Spleen (tissue), 11 donors: Measurements from ENCODE around the gene SLC2A3. TPM values are rescaled to one million over a fixed set of nuclear protein-coding genes. Genes with fewer than 3 reads are reported as not detected.
"Not testable (repeated sequence)": the region's sequence is repeated elsewhere in the genome, so short reads cannot be mapped to it uniquely, and the experiment has no call there.

Source experiments
- DNase-seq: peaks from one replicate; pipeline ENCODE4 v3.0.0-alpha.2; 2020
- H3K27ac ChIP-seq, 8 donors: fragments of 200-600 bp; sonication (generic) in 7 of 8; 1 replicate in 4 of 8; 2 replicates in 4 of 8; pipeline versions ENCODE4 v1.5.0 to v1.8.0; 2016 to 2021; ENCODE audit warnings: inconsistent platforms in 4 of 8, mild to moderate bottlenecking in 4 of 8, moderate library complexity in 1 of 8
- H3K27me3 ChIP-seq, 7 donors: fragments of 200-600 bp; sonication (generic) in 6 of 7; replicated peaks in 1 of 7; 1 replicate in 4 of 7; 2 replicates in 3 of 7; pipeline versions ENCODE4 v1.5.0 to v1.8.0; 2016 to 2021; ENCODE audit warnings: inconsistent platforms in 3 of 7, mild to moderate bottlenecking in 1 of 7
- H3K36me3 ChIP-seq, 6 donors: fragments of 200-600 bp; sonication (generic) in 5 of 6; 1 replicate in 4 of 6; 2 replicates in 2 of 6; pipeline versions ENCODE4 v1.5.0 to v1.8.0; 2016 to 2021; ENCODE audit warnings: inconsistent platforms in 2 of 6
- H3K4me1 ChIP-seq, 6 donors: fragments of 200-600 bp; sonication (generic) in 5 of 6; 1 replicate in 3 of 6; 2 replicates in 3 of 6; pipeline versions ENCODE4 v1.5.0 to v1.8.0; 2016 to 2021; ENCODE audit warnings: inconsistent platforms in 3 of 6
- H3K4me3 ChIP-seq, 8 donors: fragments of 200-600 bp; sonication (generic) in 7 of 8; 1 replicate in 4 of 8; 2 replicates in 4 of 8; pipeline versions ENCODE4 v1.5.0 to v1.8.0; 2016 to 2021; ENCODE audit warnings: inconsistent platforms in 4 of 8, mild to moderate bottlenecking in 4 of 8, moderate library complexity in 2 of 8
- H3K9me3 ChIP-seq, 8 donors: fragments of 200-600 bp; sonication (generic) in 7 of 8; 1 replicate in 4 of 8; 2 replicates in 4 of 8; pipeline versions ENCODE4 v1.5.0 to v1.8.0; 2016 to 2021; ENCODE audit warnings: inconsistent platforms in 4 of 8
- POLR2A ChIP-seq, 3 donors: fragments of 450-650 bp; IDR thresholded peaks; one replicate each; pipeline ENCODE4 v1.5.1; 2017; ENCODE audit warnings: antibody characterized with exemption in 3 of 3, mild to moderate bottlenecking in 1 of 3
- POLR2AphosphoS5 ChIP-seq, 3 donors: sonication (generic); formaldehyde crosslinking; IDR thresholded peaks; one replicate each; pipeline ENCODE4 v1.5.1; 2017; ENCODE audit warnings: antibody characterized with exemption in 3 of 3
- WGBS, 5 donors: extraction: QIAGEN DNeasy Blood & Tissue Kit in 3 of 5; methylation state at CpG; one replicate each; pipeline versions ENCODE4 v1.1.5 to v1.1.7; 2013 to 2018; 5-methylcytosine and 5-hydroxymethylcytosine counted together
- intact Hi-C: fragments of 100-400 bp; cut with DNase I; formaldehyde crosslinking; loops from one replicate; pipeline ENCODE4 v1.15.0; 2023; ENCODE audit warnings: low total_unique reads
- polyA plus RNA-seq, 3 donors: library from polyadenylated mRNA; stranded (reverse); fragments of 200-250 nt; gene quantifications; one replicate each; pipeline ENCODE4 v1.2.1, GENCODE V29; 2013
- total RNA-seq, 7 donors: library from RNA; depleted of rRNA in 3 of 7; stranded (reverse); fragments of >200 nt in 3 of 7; fragmentation: NEBNext Ultra II Directional in 4 of 7; extraction: Animal tissue kit (Norgen Biotek cat#: 25700) in 4 of 7; gene quantifications; one replicate each; pipeline versions ENCODE4 v1.1.0 to v1.2.1, GENCODE V29; 2016 to 2021
- TF ChIP-seq, protein P1 (sequence below), 11 experiments: fragments of 200-600 bp in 7 of 11; fragments of 450-650 bp in 4 of 11; sonication (generic) in 4 of 11; IDR thresholded peaks in 8 of 11; conservative IDR thresholded peaks in 3 of 11; 1 replicate in 7 of 11; 2 replicates in 4 of 11; pipeline versions ENCODE4 v1.4.0 to v1.8.0; 2016 to 2021; ENCODE audit warnings: antibody characterized with exemption in 11 of 11, inconsistent platforms in 4 of 11, mild to moderate bottlenecking in 1 of 11
- donor health status: healthy with polysubstance abuse.
- donor health status: DM: no; HTN: no; CAD: no; lungs with moderate emphysema.
- donor health status: DM: no; HTN: no; CAD: no.
- donor health status: Bipolar disorder and iron deficiency.
- donor health status: healthy.
- donor health status: DM: no; HTN: no; CAD: no.
- donor health status: DM: yes; HTN: yes; CAD: no.

Gene SLC2A3
- total and polyA plus RNA-seq, 10 donors: 10.7 to 869 (median 152) TPM

DNA sequence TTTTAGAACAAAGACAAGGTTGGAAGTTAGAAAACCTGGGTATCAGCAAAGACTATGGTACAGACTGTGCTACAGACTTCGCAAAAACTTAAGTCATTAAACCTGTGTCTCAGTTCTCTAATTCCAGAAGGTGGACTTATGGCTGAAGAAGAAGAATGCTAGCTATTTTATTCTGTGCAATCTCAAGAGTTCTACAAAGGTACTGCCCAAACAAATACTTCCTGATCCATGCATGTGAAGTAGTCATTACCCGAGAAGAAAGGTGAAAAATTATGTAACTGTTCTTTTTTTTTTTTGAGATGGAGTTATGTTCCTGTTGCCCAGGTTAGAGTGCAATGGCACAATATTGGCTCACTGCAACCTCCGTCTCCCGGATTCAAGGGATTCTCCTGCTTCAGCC, 45.5 kb upstream of the SLC2A3 start:
- 68 to 97% (median 90%) methylated on average over 4 of the region's 4 CpGs for WGBS, 5 donors
- H3K4me1 ChIP-seq: peaks cover 0 to 17% (median 0%) of the 10 kb centered on the region in 6 donors
- no peak overlapping the region for H3K27ac ChIP-seq
- H3K4me3 ChIP-seq: no peak overlapping the region
- intact Hi-C loops: no loop called here
- no peaks in the 10 kb centered on the region for H3K27me3 ChIP-seq
- TF ChIP-seq POLR2AphosphoS5 (IDR thresholded peaks at IDR 0.05): no peak
- TF ChIP-seq POLR2A (IDR thresholded peaks at IDR 0.05): no peak
- TF ChIP-seq, protein P1, sequence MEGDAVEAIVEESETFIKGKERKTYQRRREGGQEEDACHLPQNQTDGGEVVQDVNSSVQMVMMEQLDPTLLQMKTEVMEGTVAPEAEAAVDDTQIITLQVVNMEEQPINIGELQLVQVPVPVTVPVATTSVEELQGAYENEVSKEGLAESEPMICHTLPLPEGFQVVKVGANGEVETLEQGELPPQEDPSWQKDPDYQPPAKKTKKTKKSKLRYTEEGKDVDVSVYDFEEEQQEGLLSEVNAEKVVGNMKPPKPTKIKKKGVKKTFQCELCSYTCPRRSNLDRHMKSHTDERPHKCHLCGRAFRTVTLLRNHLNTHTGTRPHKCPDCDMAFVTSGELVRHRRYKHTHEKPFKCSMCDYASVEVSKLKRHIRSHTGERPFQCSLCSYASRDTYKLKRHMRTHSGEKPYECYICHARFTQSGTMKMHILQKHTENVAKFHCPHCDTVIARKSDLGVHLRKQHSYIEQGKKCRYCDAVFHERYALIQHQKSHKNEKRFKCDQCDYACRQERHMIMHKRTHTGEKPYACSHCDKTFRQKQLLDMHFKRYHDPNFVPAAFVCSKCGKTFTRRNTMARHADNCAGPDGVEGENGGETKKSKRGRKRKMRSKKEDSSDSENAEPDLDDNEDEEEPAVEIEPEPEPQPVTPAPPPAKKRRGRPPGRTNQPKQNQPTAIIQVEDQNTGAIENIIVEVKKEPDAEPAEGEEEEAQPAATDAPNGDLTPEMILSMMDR (IDR thresholded peaks at IDR 0.05 in 8 of 11, conservative IDR thresholded peaks at IDR 0.05 in 3 of 11): no peak
- no peaks in the 10 kb centered on the region for H3K9me3 ChIP-seq
- no peak for DNase-seq
- no peaks in the 10 kb centered on the region for H3K36me3 ChIP-seq

DNA sequence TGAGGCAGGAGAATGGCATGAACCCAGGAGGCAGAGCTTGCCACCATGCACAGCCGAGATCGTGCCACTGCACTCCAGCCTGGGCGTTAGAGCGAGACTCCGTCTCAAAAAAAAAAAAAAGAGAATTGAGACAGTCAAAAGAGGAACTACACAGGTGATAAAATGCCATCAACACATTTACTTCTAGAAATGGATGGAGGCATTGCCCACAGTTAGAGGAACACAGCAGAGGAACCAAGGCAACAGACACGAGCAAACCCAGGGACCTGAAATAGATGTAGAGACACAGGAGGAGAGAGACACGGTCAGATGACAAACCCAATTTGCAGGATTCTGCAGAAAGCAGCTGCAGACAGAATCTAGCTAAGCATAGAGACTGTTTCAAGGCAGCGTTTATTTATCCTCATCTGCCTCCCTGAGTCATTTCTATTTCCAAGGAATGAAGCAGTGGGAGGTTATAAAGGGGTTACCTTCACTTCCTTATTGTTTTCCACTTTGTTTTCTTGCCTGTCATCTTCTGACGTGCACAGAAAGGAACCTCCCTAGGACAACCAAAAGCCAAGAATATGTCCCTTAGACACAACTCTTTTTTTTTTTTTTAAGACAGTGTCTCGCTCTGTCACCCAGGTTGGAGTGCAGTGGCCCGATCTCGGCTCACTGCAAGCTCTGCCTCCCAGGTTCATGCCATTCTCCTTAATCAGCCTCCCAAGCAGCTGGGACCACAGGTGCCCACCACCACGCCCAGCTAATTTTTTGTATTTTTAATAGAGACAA, 41.6 kb upstream of the SLC2A3 start:
- intact Hi-C loops: not testable (repeated sequence)
- peak overlapping the region in 7 of 8 donors; percentile 36 to 84 (median 60) for H3K27ac ChIP-seq

DNA sequence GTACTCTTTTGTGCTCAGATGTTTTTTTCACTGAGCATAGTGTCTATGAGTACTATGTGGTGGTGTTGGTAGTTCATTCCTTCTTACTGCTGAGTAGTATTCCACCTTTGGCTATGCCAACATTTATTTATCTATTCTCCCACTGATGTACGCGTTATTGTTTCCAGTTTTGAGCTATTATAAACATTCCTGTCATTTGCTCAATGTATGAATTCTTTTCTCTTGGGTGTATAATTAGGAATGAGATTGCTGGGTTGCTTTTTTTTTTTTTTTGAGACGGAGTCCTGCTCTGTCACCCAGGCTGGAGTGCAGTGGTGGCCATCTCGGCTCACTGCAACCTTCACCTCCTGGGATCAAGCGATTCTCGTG, 37.5 kb upstream of the SLC2A3 start:
- TF ChIP-seq POLR2A (IDR thresholded peaks at IDR 0.05) (no peak), POLR2AphosphoS5 (IDR thresholded peaks at IDR 0.05) (no peak)
- TF ChIP-seq, protein P1 (IDR thresholded peaks at IDR 0.05 in 8 of 11, conservative IDR thresholded peaks at IDR 0.05 in 3 of 11): no peak
- Histone ChIP-seq H3K27me3 (no peaks in the 10 kb centered on the region), H3K36me3 (no peaks in the 10 kb centered on the region), H3K4me1 (peaks cover 10 to 56% (median 28%) of the 10 kb centered on the region in 6 donors), H3K27ac (peak overlapping the region in 6 of 8 donors; percentile 80 to 87 (median 84)), H3K4me3 (peak overlapping the region in 1 of 8 donors; percentile 46), H3K9me3 (no peaks in the 10 kb centered on the region)
- DNase-seq: no peak
- WGBS, 5 donors: 95 to 100% (median 97%) methylated on average over 6 of the region's 6 CpGs
- intact Hi-C loops: no loop called here

More for the DNA sequence above, 41.6 kb upstream of the SLC2A3 start:
- H3K36me3 ChIP-seq, H3K9me3 ChIP-seq, H3K27me3 ChIP-seq: not testable (repeated sequence)
- peak overlapping the region in 1 of 8 donors; percentile 42 for H3K4me3 ChIP-seq
- peak; percentile 78 for DNase-seq
- 42 to 58% (median 53%) methylated on average over 11 to 13 of the region's 13 CpGs for whole genome bisulfite sequencing, 5 donors
- H3K4me1 ChIP-seq: peaks cover 0 to 26% (median 6%) of the 10 kb centered on the region in 6 donors

DNA sequence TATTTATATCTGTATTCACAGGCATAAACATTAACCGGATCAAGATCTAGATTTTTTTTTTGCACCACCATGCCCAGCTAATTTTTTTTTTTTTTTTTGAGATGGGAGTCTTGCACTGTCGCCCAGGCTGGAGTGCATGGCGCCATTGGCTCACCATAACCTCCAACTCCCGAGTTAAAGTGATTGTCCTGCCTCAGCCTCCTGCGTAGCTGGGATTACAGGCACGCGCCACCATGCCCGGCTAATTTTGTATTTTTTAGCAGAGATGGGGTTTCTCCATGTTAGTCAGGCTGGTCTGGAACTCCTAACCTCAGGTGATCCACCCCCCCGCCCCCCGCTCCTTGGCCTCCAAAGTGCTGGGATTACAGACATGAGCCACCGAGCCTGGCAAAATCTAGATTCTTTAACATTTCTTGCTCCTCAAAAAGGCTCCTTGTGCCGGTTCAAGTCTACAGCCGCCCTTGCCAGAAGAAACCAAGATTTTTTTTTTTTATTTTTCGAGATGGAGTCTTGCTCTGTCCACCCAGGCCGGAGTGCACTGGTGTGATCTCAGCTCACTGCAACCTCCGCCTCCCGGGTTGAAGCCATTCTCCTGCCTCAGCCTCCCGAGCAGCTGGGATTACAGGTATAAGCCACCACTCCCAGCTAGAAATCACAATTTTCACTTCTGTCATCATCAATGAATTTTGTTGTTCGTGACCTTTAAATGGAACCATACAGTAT, 36.9 kb upstream of the SLC2A3 start:
- H3K27ac ChIP-seq: peak overlapping the region in 7 of 8 donors; percentile 74 to 87 (median 84)
- TF ChIP-seq, protein P1 (IDR thresholded peaks at IDR 0.05 in 8 of 11, conservative IDR thresholded peaks at IDR 0.05 in 3 of 11): no peak
- TF ChIP-seq POLR2A (IDR thresholded peaks at IDR 0.05) (no peak), POLR2AphosphoS5 (IDR thresholded peaks at IDR 0.05) (no peak)

GRCh38 chr12:7972269-7972668, 36.3 kb upstream of the SLC2A3 start:
- Histone ChIP-seq H3K4me3 (peak overlapping the region in 1 of 8 donors; percentile 46), H3K4me1 (peaks cover 10 to 52% (median 26%) of the 10 kb centered on the region in 6 donors), H3K27ac (peak overlapping the region in 7 of 8 donors; percentile 74 to 87 (median 84))
- intact Hi-C loops, H3K36me3 ChIP-seq, H3K27me3 ChIP-seq, DNase-seq, H3K9me3 ChIP-seq: not testable (repeated sequence)
- WGBS, 5 donors: 0 to 6% (median 3%) methylated on average over 2 to 3 of the region's 9 CpGs

More for the DNA sequence above, 36.9 kb upstream of the SLC2A3 start:
- DNase-seq: peak; percentile 73
- Histone ChIP-seq H3K4me1 (peaks cover 10 to 50% (median 27%) of the 10 kb centered on the region in 6 donors), H3K4me3 (peak overlapping the region in 1 of 8 donors; percentile 46), H3K36me3 (no peaks in the 10 kb centered on the region), H3K27me3 (no peaks in the 10 kb centered on the region), H3K9me3 (no peaks in the 10 kb centered on the region)
- intact Hi-C loops: no loop called here
- 85 to 92% (median 89%) methylated on average over 19 of the region's 19 CpGs for WGBS, 5 donors

- H3K9me3 ChIP-seq, DNase-seq, H3K27me3 ChIP-seq, intact Hi-C loops, H3K36me3 ChIP-seq: not testable (repeated sequence)
- H3K27ac ChIP-seq: peak overlapping the region; percentile 84 to 98 (median 93)
- H3K4me3 ChIP-seq: peak overlapping the region in 5 of 8 donors; percentile 45 to 71 (median 46)
- peaks cover 10 to 49% (median 26%) of the 10 kb centered on the region in 6 donors for H3K4me1 ChIP-seq
- 4 to 22% (median 17%) methylated on average over 2 to 5 of the region's 7 CpGs for WGBS, 5 donors
Measured at GRCh38 chr12:7971765-7972164, 35.8 kb upstream of the SLC2A3 start.
